Measurements from ENCODE around the gene TRAK1.

- TF ChIP-seq POLR2A (IDR thresholded peaks at IDR 0.05; ENCODE audit: low read depth, low read length) (no peak), CTCF (conservative IDR thresholded peaks at IDR 0.05; ENCODE audit: low read depth, low read length) (no peak), MAZ (IDR thresholded peaks at IDR 0.05; ENCODE audit: borderline replicate concordance, low read depth, low read length) (no peak)
Measured at GRCh38 chr3:42098171-42098570, 7.0 kb downstream of the TRAK1 start.
